HG02884 (cell line): ENCODE results near the gene TP63.

Experiments used
- ATAC-seq: cut with Tn5 transposase; IDR thresholded peaks from one replicate; pipeline ENCODE4 v1.9.1; 2021; ENCODE audit warnings: mild to moderate bottlenecking, moderate library complexity; ENCODE audit not compliant: unreplicated experiment

The TP63 gene

GRCh38 chr3:189680723-189681122 lies 49.5 kb downstream of the TP63 start:
- ATAC-seq = no peak

DNA sequence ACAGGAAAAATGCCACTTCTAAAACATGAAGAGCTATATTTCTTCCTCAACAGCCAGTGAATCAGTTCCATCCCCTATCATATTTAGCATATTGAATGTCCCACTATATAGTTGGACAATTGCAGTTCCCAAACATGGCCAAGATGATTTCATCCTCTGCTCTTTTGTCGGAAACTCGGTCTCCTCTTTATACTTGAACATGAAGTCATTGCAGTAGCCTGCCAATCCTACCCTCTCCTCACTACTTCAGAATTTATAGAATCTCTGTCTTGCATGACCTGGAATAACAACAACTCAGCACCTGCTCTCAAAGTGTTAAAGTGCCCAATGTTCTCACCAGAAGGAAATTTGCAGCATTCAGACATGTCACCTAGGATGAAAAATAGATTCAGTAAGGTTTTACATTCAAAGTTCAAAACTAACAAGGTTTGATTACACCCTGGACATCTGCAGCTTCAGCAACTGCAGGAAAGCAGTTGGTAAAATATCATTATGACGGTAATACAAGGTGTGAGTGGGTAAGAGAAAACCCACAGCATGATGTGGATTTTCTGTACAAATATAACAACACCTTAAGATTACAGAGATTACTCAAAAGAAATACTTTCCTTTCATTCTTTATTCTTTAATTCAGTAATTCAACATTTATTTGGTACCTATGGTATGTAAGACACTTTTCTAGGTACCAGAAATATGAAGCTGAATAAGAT lies 52.5 kb downstream of the TP63 start:
- ATAC-seq = no peak

- ATAC-seq = no peak
Observed at GRCh38 chr3:189684317-189684716, 53.1 kb downstream of the TP63 start.

DNA sequence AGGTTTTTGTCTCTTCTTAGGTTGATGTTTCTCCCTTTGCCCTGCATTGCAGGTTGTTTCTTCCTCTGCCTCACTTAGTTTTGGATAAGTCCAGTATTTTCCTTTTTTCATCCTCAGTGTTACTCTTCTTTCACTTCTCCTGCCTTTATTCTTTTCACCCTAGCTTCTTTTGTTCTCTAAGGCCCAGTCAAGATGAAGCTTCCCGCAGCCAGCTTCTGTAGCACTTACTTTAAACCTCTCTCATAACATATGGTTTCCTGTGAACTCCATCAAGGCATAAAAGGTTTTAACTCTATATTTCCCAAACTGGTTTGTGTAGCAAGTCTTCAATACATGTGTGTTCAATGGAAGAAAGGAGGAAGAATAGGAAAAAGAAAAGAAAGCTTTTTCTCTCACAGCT lies 54.1 kb downstream of the TP63 start:
- ATAC-seq = no peak

DNA sequence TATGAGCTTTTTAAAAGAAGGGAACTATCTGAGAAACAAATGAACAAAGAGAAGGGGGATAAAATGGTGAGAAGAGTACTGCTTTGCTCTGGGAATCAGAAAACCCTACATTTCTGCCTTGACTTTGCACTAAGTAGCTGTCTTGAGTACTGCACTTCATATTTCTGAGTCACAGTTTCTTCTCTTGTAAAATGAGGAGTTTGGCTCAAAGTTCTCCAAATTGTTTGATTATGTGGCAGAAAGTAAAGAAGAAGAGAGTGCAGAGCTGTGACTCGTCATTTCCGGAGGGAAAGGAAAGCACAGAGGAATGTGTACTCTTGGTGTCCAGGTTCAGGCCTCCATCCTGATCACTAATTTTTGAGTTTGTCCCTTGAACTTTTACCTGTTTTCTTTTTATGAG lies 54.7 kb downstream of the TP63 start:
- no peak for ATAC-seq

DNA sequence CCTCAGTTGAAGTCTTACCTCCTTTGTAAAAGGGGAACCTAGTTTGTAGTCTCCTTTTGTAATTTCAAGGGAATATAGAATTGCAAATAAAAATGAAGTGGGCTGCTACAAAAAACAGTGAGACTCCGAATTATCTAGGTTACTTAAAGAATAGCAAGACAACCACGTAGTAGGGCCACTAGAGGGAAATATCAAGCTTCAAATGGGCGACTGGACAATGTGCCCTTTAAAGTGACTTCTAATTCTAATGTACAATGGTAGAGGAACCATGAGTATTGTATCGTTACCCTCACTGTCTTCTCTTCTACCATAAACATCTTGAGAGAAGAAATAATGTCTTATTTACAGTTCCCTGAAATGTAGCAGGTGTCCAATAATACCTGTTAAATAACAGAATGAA lies 56.3 kb downstream of the TP63 start:
- ATAC-seq = no peak

DNA sequence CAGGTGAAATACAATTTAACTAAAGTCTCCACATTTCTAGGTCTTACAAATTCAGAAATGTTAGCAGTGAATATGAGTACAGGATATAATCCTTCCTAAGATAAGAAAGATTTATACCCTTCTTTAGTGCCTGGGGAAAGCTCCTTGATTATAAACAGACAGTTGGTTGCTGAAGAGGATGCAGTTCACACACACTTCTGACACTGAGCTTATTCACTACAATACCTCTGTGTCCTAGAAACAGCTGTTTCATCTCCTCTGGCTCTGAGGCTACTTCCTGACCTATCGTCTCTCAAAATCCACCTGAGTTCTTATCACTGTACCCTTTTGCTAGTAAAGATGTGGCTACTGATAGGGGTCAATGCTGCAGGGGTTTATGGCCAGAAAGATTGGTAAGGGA lies 57.1 kb downstream of the TP63 start:
- ATAC-seq = no peak

DNA sequence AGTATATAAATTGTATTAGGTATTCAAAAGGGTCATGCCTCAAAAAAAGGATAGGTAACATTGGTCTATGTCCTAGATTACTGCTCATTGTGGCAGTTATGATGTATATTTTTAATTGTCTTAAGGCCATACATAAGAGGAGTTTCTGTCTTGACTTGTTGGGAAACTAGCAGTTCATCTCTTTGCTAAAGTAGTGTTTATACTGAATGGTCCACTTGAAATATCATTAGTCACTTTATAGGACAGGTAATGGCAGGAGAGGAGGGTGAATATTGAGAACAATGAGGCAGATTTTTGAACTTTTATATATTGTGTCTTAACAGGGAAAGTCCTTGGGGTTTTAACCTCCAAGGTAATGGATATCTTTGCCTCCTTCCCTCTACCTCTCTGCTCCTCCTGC lies 58.4 kb downstream of the TP63 start:
- ATAC-seq = no peak

DNA sequence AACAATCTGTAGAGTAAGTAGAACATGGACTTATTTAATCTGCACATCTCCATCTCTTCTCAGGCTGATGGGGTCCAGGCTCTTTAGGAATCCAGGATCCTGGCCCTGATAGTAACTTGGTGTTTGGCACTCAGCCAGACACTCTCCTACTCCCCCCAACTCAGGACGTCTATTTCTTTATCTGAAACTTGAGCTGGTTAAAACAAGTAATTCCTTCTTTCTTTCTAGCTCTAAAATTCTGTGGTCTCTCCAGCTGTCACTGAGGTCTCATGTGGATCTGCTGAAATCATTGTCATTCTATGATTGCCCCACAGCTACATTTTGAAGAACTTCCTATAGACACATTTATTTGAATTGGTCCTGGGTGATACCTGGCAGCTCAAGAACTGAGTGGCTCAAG lies 59.0 kb downstream of the TP63 start:
- ATAC-seq = no peak

DNA sequence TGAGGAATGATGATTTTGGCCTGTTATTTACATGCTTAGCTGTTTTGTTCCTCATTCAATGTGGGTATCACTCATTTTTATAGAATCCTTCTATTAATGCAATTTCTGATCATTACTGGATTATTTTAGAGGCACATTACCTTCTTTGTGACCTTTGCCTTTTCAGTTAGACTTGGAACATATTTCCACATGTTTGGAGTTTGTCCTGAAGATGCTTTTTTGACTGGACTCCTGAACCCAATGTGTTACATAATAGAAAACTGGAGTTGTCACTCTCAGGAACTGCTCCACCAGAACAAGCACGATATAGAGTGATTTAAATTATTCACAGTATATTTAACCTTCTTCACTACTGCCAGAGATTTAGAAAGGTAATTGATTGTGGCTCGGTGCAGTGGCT lies 59.5 kb downstream of the TP63 start:
- ATAC-seq = no peak

DNA sequence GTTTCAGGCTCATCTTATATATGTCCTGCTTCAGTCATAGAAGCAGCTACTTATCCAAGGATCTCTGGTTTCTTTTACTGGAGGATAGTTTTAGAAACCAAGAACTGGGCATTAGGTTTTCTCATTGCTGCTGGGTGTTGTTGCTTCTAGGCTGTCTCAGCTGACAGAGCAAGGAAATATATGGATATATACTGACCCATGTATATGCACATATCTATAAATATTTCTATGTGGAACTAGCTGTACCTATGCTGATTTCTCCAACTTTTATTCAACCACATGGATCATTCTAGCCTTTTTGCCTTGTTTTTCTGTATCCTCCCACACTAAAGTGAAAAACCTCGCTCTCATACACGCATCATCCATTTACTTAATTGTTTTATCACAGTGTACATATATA lies 64.2 kb downstream of the TP63 start:
- ATAC-seq = no peak

DNA sequence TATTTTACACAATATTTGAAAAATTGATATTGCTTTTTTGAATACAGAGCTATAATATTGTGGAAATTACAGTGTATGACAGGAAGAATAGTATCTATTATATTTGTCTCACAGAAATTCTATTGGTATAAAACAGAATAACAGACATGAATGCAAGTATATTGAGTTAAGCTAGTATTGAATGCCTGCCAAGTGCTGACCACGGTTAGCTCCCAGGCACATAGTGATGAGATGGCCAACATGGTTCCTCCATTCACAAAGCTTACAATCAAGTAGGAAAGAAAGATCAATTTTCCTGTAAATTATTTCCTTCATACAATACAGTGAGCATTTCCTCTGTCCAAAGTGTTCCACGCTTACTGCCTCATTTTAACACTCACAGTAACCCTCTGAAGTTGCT lies 67.6 kb downstream of the TP63 start:
- ATAC-seq = no peak

DNA sequence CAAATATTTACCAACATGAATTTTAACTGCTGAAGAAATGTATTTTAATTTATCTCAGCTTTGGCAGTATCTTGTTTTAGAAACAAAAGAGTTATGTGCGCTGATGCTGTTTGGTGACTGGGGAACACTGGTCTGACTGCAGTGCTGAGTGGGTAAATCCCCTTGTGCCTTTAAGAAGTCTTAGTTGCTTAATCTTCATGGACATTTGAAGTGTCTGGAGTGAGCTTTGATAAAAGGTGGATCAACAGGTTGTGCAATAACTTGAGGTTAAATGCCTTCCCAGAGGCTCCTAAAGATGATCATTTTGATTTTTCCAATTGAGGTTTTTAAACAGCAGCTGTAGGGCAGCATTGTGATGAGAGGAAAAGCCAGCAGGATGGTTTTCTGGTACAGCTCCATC lies 68.7 kb downstream of the TP63 start:
- no peak for ATAC-seq

GRCh38 chr3:189702066-189702646 lies 71.0 kb downstream of the TP63 start:
- no peak for ATAC-seq

- no peak for ATAC-seq
Observed at GRCh38 chr3:189703865-189704264, 72.7 kb downstream of the TP63 start.

DNA sequence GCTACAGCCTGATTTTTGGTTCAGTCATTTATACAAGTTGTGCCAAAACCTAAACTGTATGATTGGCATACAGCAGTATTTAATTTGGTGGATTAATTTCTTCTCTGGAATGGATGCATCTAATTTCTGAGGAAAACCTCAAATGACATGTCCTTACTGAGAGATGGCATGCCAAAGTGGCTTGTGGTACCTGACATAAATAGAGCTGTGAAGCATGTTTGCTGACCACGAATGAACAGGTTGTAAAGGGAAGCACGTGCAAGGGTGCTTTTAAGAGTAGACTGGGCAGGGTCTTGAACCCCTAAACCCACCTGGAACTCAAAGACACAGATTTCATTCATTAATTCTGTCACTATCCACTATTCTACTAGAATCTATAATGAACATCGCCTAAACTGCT lies 77.2 kb downstream of the TP63 start:
- no peak for ATAC-seq

GRCh38 chr3:189710620-189711402 lies 79.6 kb downstream of the TP63 start:
- ATAC-seq = peak; percentile 47

- no peak for ATAC-seq
Observed at GRCh38 chr3:189712906-189713483, 81.8 kb downstream of the TP63 start.

GRCh38 chr3:189714991-189715961 lies 84.1 kb downstream of the TP63 start:
- no peak for ATAC-seq

- no peak for ATAC-seq
Observed at GRCh38 chr3:189718215-189718614, 87.0 kb downstream of the TP63 start.
